PC-9 (cell line): ENCODE measurements around the gene MB.

Experiments used
- CTCF ChIP-seq: fragments of 200-600 bp; sonication (generic); conservative IDR thresholded peaks from 2 replicates; pipeline ENCODE4 v1.6.1; 2017; ENCODE audit warnings: mixed run types, antibody characterized with exemption, mild to moderate bottlenecking, moderate library complexity
- EZH2 ChIP-seq: fragments of 200-600 bp; sonication (generic); IDR thresholded peaks from 2 replicates; pipeline ENCODE4 v1.8.0; 2017; ENCODE audit warnings: antibody characterized with exemption, low read depth

GRCh38 chr22:35657571-35658312, 40.6 kb upstream of the MB start:
- no peak for TF ChIP-seq CTCF
- TF ChIP-seq EZH2: no peak
